AG10803 (cell line): Measurements from ENCODE around the gene ARHGEF12.

Source experiments
- DNase-seq: peaks from one replicate; pipeline ENCODE4 v3.0.0; 2010; ENCODE audit warnings: low read depth
- H3K4me3 ChIP-seq: 2 replicates; pipeline ENCODE4 v1.5.1; 2011; ENCODE audit warnings: mild to moderate bottlenecking, low read length, control low read depth
- TF ChIP-seq, protein P1 (sequence below): conservative IDR thresholded peaks from 2 replicates; pipeline ENCODE4 v1.5.1; 2011; ENCODE audit warnings: mild to moderate bottlenecking, low read length, control low read depth, inconsistent platforms

ARHGEF12 gene

DNA sequence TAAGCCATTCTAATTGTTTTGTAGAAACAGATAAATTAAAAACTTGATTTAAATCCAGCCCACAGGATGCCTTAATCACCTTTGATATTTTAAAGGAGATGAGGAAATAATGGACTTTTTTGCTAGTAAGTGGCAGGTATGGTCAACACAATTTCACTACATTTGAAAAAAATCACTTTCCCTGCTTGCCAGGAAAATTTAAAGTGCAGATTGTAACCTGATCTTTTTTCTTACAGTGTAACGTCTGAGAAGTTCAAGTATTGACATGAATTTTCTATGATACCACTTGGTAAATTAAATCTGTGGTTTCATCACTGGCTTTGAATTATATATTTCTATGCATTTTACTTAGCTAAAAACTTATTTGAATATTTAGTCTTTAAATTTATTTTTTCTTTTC, 65.3 kb downstream of the ARHGEF12 start:
- H3K4me3 ChIP-seq: no peak overlapping the region
- no peak for DNase-seq
- TF ChIP-seq, protein P1, sequence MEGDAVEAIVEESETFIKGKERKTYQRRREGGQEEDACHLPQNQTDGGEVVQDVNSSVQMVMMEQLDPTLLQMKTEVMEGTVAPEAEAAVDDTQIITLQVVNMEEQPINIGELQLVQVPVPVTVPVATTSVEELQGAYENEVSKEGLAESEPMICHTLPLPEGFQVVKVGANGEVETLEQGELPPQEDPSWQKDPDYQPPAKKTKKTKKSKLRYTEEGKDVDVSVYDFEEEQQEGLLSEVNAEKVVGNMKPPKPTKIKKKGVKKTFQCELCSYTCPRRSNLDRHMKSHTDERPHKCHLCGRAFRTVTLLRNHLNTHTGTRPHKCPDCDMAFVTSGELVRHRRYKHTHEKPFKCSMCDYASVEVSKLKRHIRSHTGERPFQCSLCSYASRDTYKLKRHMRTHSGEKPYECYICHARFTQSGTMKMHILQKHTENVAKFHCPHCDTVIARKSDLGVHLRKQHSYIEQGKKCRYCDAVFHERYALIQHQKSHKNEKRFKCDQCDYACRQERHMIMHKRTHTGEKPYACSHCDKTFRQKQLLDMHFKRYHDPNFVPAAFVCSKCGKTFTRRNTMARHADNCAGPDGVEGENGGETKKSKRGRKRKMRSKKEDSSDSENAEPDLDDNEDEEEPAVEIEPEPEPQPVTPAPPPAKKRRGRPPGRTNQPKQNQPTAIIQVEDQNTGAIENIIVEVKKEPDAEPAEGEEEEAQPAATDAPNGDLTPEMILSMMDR: no peak

DNA sequence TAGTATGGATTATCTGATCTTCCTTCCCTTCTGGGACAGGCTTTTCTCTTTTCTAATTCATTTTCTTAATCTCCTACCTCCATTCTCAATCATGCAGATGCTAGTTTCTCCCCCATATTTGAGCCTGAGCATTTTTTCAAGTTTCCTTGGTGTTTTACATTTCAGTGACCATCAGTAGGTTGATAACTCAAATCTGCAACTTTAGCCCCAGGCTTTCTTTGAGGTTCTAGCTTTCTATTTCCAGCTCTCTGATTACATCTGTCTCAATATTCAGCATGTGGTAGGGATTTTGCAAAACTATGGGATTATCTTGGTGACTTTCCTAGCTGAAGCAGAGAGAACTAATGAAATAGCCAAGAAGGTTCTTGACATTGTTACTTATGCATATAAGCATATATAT, 67.8 kb downstream of the ARHGEF12 start:
- DNase-seq: no peak
- H3K4me3 ChIP-seq: no peak overlapping the region
- TF ChIP-seq, protein P1: no peak

DNA sequence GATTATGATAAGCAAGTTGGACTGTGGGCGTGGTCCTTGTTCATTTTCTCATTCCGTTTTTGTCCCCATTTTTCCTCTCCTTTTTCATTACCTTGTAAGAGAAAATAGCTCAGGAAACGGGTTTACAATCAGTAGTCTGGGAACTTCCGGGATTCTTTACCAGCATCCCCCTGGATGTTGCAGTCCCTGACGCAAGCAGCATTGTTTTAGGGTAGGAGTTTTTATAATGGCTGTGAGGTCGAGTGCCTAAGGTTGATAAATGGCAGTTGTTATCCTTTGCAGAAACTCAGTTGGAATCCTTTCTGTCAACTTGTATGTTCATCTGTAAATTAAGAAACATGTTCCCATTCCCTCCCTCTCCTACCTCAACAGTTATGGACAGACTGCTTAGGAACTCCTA, 68.3 kb downstream of the ARHGEF12 start:
- TF ChIP-seq, protein P1: no peak
- no peak for DNase-seq
- no peak overlapping the region for H3K4me3 ChIP-seq

DNA sequence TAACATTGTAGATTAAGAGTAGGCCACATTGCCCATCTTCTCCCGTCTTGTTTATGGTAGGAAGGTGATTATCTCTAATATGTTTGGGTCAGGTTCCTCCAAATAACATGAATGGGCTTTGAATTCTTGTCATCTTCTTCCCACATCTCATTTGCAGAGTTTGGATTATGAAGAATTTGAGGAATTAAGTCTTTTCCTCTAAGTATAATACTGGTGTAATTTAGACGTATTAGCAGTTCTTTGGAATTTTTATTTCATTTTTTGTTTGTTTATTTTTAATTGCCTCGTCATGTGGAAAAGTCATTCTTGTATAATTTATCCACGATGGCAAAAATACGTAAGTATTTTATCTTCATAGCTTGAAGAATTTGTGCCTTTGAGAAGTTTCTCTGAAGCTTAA, 73.4 kb downstream of the ARHGEF12 start:
- DNase-seq: no peak
- no peak overlapping the region for H3K4me3 ChIP-seq
- TF ChIP-seq, protein P1: no peak

DNA sequence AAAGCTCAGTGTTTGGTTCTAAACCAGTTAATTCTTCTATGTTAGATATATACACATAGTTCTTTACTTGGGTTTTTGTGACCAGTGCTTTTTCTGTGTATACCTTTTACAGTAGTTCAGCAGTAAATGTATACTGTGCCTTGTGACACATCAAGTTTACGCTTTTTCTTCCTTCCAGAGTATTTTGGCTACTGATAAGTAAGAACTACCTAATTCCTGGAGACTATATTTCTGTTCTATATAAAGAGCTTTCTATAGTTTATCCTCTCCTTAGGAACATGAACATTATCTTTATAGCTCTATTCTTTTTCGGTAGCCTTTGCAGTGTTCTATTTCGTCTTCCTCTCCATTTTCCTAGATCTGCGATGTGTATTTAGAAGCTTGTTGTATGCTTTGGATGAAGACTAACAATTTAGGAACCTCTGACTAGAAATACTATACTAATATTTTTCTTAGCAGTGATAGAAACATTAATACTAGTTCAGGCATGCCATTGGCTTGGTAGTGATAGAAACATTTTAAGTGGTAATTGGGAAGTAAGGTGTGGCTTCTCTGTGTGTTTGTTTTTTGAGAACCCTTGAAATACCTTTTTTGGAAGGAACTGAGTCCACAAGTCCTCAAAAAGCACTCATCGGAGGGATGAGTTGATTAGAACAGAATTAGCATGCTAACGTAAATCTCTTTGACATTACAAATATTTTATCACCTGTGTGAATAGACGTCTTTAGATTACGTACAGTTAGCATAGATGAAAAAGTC, 74.6 kb downstream of the ARHGEF12 start:
- no peak for DNase-seq
- H3K4me3 ChIP-seq: no peak overlapping the region
- TF ChIP-seq, protein P1: no peak

DNA sequence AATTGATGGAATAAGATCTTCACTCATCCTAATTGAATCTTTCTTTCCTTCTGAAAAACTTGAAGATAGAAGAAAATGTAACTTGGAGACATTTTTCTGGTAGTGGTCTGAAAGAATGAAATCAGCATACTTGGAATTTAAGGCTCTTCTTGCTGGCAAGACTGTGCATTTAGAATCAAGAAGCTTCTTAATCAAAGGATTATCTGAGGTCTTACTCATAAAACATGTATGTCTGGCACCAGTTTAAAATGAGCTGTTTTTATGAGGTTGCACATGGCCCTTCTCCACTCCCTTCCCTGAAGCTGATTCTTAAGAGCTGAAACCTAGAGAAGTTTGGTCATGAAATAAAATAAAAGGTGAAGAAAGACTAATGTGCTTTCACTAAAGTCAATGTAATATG, 77.3 kb downstream of the ARHGEF12 start:
- peak; percentile 82 for DNase-seq
- TF ChIP-seq, protein P1: no peak
- H3K4me3 ChIP-seq: no peak overlapping the region

DNA sequence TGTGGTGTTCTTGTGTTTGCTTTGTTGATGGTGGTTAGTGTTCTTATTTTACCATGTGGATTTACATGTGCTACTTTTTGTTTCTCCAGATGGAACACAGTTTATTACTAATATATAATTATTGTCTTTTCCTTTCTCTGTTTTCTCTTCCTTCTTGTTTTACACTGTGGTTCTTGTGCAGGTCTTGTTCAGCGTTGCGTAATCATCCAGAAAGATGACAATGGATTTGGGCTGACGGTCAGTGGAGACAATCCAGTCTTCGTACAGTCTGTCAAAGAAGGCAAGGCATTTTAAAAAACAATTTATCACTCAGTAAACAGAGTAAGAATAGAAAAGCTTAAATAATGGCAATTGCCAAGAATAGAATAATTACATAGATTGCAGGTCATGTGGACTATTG, 84.4 kb downstream of the ARHGEF12 start:
- DNase-seq: no peak
- no peak overlapping the region for H3K4me3 ChIP-seq
- TF ChIP-seq, protein P1: no peak
